ENCODE measurements around the gene SMC4.

- TF ChIP-seq CTCF (IDR thresholded peaks at IDR 0.05; ENCODE audit: insufficient read depth, low read depth, low read length) (no peak), EZH2 (IDR thresholded peaks at IDR 0.05; ENCODE audit: insufficient read depth, low read length) (no peak)
Measured at GRCh38 chr3:160449636-160450598, 50.5 kb downstream of the SMC4 start, which contains the start of gene TRIM59.
